A172 (cell line): Measurements from ENCODE around the gene PLCL2. TPM values are rescaled to one million over a fixed set of nuclear protein-coding genes. Genes with fewer than 3 reads are reported as not detected.

Experiments
- DNase-seq: peaks from one replicate; pipeline ENCODE4 v3.0.0-alpha.2; 2015; ENCODE audit warnings: low spot score
- total RNA-seq: library from RNA; depleted of rRNA; stranded (reverse); fragments of >200 nt; shearing (Covaris generic); gene quantifications from 2 replicates; pipeline ENCODE4 v1.2.3, GENCODE V29; 2014

Gene PLCL2
- total RNA-seq, 1 experiment from 2014 or later, result 4.0 TPM

DNA sequence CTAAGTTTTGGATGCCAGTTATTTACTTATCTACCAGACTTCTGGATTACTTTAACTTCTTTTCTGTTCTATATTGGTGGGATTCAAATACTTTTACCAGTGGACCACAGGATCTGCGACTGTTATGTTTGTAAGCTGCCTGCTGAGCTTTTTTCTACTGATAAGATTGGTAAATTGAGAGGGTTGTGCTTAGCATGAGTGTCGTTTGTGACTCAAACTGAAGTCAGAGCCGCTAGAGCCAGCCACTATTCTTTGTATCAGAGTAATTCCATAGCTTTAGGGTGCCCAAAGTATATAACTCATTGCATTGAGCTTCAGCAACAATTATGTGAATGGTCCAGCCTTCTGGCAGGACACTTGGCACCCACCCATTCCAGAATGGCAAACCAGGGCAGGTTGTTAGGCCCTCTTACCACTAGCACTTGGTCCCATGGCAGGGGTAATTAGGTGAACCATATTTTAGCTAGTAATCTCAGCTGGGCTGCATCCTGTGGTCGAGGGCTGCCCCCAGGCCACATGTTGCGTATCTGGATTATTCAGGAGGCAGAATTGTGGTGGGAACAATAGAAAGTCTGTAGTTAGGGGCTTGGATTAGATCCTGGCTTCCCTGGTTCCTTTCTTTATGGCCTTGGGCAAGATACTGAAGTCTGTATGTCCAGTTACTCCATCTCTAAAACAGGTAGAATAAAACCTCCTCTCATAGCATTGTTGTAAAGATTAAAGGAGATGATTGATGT is 6.0 kb downstream of the PLCL2 start:
- DNase-seq, result no peak

DNA sequence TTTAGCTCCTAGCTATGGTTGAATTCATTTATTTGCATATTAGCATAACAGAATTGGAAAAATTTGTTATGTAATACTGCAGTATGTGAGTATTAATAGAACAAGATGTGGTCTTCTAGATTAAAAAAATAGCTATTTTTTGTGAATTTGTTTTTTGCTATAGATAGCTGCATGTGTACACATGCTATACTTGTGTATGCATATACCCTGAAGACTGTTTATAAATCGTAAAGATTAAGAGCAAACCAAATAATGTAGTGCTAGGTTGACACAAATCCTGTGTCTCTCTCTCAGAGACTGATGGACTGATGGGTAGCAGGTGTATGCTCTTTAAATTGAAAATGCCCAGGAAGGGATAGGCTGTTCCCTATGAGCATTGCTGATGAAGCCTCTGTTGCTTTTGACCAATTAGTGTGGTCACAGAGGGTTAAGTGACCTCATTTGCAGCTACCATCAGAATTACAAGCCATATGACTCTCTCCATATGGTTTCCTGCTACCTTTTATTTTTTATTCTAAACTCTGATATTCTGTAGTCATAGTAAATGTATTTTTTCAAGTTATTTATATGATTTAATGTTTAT is 9.0 kb downstream of the PLCL2 start:
- DNase-seq, result no peak

DNA sequence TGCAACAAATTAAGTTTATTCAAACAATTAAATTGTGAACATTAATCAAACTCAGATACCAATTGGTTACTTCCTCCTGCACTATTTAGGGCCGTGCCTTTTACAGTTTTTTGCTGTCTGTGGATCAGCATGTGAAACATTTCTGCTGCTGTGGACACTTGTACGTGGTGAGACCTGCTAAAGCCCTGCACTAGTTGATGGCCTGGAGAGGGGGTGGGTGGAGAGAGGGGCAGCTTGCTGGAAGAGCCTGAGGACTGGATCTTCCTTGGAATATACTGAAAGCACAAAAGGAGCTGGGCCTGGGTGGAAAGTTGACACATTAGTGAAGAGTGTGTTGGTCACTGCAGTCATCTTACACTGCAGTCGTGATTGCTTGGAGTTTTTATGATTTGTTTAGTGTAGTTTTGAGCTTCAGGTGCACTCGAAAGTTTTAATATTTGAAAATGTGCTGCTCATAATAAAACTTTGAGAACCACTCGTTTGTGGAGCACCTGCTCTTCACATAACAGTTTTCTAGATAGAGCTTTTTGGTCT is 11.4 kb downstream of the PLCL2 start:
- DNase-seq, result no peak

DNA sequence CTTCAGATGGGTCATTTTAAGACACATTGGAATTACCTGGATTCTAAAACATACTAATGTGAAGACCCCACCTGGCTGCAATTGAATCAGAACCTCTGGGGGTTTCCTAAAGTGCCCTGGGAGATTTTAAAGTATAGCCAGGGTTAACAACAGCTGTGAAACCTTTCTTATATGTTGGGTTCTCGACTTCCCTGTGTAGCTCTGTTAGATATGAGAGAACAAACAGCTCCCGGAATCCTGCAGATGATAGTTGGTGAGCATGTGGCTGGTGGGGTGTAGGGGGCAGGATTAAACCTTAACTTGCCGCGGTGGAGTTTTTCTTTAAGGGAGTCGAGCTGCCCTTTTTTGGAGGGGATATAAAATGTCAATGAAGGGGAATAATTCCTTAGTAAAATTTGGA is 12.1 kb downstream of the PLCL2 start:
- DNase-seq, result no peak

DNA sequence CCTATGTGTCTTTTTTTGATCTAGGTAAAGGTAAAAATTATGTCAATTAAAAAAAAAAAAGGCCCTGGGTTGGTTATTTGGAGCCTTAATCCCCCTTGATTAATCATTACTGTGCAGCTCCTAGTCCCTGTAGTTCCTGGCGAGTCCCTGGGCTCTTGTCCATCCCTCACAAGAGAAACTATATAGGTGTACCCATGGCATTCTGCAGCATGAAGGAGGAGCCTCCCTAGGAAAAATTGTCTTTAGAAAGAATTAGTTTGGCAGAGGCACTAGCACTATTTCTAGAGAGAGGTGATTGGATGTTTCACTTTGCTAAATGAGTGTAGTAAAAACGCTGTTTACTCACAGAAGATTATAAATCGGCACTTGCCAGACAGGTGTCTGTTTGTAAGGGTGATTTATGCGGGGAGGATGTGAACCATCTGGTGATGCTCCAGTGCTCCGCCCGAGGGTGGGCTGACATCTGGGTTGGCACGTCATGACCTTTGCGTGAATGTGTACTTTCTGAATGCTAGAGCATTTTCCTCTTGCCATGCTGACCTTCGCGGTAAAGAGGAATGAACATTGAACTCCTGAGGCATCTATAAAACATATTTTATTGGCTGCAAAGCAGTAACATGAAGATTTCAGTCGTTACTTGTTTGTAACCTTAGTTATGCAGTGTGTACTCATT is 12.6 kb downstream of the PLCL2 start:
- DNase-seq, result peak; percentile 18

DNA sequence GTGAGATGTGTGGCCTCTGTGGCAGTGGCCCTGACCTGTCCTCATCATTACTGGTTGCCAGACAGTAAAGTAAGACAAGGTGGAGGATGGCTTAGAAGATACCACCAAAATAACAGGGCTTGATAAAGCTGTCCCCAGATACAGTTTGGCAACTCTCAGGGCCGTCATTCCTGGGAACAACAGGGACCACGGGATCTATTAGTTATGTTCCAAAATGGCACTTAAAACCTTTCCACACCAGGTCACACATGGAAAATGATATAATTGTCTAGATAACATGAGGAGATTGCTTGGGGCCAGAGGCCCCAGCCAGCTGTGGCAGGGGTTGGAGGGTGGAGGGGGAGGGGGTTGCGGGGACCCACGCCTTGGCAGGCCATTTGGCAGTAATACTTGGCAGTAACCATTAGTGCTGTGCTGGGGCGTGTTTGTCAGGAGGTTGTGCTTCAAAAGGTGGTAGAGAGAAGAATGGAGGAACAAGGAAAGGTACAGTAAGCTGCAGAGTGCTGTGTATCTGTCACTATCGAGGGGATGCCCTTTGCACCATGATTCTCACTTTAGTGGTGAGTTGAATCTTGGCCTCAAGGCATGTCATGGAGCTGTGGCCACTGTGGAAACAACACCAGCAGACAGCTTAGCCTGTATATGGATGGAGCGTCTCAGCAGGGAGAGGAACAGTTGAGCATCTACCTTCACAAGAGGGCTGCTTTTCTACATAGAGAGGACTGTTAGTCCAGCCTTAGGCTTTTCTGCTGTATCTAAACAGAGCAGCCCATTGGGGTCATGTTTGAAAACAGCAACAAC is 14.0 kb downstream of the PLCL2 start:
- DNase-seq, result no peak

DNA sequence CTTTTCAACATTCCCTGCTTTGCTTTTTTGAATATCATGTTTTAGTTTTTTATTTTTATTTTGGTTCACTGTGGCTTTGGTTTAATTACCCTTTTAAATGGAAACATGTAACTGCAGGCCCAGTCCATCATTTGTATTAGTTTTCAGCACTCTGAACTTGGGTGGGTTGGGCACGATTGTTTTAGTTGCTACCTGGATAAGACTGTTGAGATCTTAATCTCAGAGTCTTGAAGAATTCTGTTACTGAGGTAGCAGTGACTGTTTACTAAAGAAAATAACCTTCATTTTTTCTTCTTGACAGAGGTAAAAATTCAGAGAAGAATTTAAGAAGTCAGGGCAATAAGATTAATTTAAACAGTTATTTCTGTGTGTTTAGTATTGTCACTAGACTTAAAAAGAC is 15.2 kb downstream of the PLCL2 start:
- DNase-seq, result no peak

DNA sequence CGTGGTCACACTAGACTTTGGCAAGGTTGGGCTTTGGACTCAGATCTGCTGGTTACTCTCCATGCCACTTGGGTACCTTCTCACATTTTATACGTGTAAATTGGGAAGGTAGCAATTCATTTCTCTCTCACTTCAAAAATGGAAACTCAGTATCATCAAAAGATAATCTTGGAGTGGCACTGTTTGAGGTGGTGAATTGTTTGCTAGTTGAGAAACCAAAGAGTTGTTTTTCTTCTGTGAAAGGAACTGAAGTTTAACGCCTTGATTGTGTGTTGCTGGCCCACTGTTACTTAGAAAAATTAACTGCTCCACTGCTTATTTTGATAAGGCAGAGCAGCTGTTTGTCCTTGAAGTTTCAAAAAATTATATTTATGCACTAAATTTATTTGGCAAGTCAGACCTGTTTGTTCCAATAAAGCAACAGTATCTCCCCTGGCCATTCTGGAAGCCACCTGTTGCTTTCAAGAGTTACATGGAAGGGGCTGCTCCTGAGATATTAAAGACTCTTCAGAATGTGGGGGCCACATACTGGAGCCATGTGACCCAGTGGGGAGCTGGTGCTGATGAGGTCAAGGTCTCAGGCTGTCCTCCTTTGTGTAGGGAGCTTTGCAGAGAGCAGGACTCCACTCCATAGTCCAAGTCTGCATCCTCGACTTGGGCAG is 16.2 kb downstream of the PLCL2 start:
- no peak for DNase-seq

DNA sequence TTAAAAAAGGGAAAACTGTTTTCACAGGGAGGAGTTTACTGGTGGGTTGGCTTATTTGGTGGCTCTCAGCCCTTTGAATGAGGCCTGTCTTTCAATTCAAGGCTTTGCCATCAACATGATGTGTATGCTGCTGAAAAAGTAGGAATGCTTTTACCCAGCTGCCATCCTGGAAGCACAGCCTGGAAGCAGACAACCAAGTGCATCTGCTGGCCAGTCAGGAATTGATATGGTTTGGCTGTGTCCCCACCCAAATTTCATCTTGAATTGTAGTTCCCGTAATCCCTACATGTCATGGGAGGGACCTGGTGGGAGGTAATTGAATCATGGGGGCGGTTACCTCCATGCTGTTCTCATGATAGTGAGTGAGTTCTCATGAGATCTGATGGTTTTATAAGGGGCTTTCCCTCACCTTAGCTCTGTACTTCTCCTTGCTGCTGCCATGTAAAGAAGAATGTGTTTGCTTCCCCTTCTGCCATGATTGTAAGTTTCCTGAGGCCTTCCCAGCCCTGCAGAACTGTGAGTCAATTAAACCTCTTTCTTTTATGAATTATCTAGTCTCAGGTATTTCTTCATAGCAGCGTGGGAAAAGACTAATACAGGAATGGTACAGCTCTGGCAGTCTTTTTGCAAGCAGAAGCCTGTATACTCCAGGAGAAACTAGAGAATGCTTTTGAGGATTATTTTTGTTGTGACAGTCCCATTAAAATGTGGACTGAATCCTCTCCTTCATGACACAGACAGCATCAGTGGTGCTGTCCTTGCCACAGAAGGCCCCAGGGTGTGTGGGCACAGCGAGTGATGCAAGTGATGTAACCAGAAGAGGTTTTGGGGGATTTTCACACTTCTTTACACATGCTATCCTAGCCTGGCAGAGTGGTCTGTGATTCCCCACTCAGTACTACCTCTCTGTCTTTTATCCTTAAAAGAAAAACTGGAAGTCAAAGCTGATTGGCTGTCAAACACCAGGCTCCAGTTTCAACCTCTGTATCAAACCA is 20.0 kb downstream of the PLCL2 start:
- DNase-seq, result no peak

DNA sequence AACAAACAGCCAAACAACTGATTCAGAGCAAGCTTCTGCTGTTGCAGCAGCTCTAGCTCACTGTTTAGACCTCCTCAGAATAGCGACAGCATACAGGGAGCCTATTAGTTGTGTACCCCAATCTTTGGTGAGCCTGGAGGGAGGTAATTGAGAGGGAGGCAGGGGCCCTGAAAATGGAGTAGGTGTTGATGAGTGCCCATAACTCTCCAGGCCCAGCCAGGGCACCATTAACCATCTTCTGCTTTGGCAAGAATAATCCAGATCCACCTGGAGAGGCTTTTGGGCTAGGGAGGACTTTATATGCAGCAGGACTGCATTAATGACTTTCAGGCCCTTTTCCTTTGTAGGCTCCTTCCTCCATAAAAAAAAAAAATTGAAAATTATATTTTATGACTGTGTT is 20.9 kb downstream of the PLCL2 start:
- no peak for DNase-seq

DNA sequence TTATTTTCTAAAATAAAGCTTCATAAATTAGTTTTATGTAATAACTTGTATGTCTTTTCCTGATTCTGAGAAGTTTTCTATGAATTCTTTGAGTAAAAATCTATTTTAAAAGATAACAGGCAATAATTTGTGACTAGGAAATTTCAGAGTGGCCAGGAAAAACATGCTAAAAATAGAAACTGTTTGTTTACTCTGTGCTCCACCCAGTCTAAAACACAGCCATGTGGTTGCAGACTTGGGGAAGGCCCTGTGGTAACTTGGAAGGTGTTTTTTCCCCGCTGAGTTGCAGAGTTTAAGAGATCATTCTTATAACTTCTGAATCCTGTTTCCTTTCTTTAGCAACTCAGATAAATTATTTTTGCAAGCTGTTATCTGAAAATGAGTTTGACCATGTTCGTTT is 21.9 kb downstream of the PLCL2 start:
- DNase-seq, result peak; percentile 74

DNA sequence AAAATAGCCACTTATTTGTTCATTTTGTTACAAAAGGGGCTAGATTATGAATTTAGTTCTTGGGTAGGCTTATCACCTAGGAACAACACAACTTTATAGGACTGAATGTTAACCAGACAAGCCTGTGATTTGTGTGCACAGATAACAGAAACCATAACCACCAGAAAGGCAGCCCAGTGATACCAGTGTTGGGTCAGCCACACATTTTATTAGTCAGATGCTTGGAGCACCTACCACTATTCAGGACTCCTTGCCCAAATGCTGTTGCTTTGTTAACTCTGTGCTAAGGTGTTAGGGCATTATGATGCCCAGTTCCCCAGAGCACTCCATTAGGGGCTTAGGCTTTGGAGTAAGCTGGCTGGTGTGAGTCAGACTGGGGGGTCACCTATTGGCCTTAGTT is 22.5 kb downstream of the PLCL2 start:
- peak; percentile 50 for DNase-seq

DNA sequence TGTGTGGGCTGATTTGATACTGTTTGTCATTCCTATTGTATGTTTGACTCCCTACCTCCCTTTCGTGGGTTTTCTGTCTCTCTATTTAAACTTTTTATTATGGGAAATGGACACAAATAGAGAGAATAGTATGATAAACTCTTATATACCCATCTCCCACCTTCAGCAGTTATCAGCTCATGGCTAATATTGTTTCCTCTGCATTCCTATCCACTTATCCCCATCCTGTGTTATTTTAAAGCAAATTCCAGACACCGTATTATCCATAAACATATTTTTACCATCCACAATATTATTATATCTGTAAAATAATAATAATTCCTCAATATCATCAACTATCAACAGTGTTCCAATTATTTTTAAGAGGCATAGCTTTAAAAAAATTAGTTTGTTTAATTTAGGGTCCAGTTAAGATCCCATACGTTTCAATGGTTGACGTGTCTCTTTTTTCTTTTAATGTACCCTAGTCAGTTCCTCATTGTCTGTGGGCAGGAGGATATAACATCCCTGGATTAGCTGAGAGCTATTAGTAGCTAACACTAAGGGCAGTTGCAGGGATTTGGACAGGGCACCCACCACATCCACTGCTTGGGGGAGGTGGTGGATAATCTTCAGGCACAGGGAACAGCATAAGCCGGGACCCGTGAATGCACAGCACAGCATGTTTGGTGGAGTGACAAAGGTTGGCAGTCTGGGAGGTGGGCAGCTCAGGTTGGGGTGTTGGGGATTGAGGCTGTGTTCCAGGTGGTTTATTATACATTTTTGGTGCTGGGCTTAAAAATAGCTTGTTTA is 23.5 kb downstream of the PLCL2 start:
- DNase-seq, result no peak

DNA sequence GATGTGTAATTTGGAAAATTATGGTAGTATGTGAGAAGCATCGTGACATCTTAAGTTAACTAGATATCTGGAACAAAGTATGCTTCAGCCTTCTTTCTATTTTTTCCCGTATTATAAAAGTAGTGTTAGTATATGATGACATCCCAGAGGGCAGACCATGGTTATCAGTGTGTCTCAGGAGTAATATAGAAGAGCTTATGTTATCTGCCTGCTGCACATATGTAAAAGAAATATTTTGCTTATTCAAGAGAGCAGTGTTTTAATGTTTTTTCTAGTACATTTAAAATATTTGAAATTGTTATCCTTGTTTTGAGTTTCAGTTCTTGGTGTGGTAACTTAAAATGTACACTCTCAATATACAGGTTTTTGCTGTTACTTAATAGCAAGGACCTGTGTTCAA is 24.1 kb downstream of the PLCL2 start:
- no peak for DNase-seq

DNA sequence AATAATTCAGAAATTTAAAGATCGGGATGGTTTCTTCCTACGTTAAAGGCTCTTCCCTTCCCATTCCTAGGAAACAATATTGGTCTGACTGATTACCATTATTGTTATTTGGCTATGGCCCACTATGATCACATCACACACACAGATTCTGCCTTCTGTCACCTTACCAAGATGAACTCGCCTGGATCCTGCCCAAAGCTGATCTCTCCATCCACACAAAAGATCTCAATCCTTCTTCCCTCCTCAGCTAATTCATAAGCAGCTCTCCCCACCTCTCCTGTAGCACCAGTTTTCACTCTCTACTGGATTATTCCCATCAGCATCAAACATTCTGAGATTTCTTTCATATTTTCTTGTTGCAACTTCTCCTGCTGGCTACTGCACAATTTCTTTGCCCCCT is 25.0 kb downstream of the PLCL2 start:
- DNase-seq, result no peak

DNA sequence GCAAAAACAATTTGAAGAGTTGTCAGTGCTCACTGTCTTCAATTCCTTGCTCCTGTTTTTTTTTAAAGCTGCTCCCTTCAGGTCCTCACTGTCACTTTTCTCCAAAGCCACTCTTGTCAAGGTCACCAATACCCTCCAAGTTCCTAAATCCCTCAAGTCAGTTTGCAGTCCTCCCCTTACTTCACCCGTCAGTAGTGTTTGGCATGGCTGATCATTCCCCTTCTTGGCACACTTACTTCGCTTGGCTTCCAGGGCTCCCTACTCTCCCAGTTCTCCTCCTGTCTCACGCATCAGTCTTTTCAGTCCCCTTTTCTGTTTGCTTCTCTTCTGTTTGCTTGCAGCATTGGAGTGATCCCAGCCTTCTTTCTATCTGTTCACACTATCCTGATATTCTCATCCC is 25.5 kb downstream of the PLCL2 start:
- no peak for DNase-seq

DNA sequence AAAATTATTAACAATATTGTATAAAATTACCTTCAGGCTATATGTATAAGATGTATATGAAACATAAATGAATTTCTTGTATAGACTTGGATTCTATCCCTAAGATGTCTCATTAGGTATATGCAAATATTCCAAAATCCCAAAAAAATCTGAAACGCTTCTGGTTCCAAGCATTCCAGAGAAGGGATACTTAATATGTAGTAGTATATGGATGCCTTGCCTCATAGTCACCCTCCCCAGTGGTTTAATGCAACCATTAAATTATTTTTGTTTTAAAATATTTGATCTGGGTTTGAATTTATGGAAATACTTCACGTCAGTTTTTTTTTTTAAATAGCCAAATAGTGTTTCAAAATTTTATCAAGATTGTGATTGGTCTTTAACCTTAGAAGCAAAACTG is 27.2 kb downstream of the PLCL2 start:
- DNase-seq, result no peak

DNA sequence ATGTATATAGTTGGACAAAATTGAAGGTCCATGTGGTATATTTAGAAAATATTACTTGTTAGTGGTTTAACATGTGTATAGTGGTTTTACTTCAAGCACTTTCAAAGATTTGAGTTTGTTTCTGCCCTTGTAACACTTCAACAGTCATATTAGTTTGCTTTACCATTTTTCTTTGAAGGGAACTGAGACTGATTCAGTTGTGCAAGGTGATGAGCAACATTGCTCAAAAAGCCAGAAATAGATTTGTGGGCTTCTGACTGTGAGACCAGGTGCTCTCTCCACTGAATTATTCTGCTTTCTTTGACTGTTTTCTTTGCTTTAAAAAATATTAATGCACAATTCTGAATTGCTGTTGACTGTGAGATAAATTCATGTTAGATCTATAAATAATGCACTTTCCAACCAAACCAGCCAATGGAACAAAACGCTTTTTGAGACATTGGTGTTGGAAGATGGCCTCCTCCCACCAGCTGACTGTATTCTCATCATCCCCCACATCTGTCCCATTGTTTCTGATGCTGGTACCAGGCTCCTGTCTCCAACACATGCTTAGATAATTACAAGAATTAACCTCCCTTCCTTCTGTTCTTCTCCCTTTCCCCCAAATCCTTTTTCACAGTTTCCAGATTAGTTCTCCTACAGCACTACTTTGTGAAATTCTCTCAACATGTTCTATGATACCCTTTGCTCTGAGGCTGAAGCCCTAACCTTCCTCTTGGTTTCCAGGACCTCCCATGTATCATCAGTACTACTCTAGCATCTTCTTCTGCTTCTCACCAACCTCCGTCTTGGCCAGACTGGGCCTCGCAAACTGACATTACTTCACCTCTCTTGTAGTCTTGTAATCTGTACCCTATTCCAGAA is 27.9 kb downstream of the PLCL2 start:
- no peak for DNase-seq

DNA sequence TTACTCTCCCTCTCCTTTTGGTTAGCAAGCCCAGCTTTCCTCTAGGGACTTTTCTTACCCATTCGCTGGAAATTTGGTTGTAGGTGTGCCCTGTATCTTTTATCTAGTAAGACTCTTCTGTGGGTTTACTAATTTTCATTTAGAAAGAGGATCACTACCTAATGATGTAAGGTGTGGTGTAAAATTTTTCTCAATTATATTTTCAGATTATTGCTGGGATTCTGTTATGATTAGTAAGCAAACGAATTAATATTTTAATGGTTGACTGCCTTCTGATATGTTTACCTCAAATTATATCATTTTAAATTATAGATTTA is 28.5 kb downstream of the PLCL2 start:
- no peak for DNase-seq
